Neural progenitor cell (in vitro differentiated cells): ENCODE measurements around the gene CD48.

Experiments used
- EZH2 ChIP-seq: fragments of 200-600 bp; sonication (generic); IDR thresholded peaks from 2 replicates; pipeline ENCODE4 v1.6.1; 2017; ENCODE audit warnings: antibody characterized with exemption, mild to moderate bottlenecking, moderate library complexity
- EZH2phosphoT487 ChIP-seq: fragments of 200-600 bp; sonication (generic); IDR thresholded peaks from 2 replicates; pipeline ENCODE4 v1.6.1; 2017; ENCODE audit warnings: antibody characterized with exemption
- TF ChIP-seq, protein P1 (sequence below): fragments of 200-600 bp; sonication (generic); IDR thresholded peaks from 2 replicates; pipeline ENCODE4 v1.5.1; 2017; ENCODE audit warnings: antibody characterized with exemption, mild to moderate bottlenecking

DNA sequence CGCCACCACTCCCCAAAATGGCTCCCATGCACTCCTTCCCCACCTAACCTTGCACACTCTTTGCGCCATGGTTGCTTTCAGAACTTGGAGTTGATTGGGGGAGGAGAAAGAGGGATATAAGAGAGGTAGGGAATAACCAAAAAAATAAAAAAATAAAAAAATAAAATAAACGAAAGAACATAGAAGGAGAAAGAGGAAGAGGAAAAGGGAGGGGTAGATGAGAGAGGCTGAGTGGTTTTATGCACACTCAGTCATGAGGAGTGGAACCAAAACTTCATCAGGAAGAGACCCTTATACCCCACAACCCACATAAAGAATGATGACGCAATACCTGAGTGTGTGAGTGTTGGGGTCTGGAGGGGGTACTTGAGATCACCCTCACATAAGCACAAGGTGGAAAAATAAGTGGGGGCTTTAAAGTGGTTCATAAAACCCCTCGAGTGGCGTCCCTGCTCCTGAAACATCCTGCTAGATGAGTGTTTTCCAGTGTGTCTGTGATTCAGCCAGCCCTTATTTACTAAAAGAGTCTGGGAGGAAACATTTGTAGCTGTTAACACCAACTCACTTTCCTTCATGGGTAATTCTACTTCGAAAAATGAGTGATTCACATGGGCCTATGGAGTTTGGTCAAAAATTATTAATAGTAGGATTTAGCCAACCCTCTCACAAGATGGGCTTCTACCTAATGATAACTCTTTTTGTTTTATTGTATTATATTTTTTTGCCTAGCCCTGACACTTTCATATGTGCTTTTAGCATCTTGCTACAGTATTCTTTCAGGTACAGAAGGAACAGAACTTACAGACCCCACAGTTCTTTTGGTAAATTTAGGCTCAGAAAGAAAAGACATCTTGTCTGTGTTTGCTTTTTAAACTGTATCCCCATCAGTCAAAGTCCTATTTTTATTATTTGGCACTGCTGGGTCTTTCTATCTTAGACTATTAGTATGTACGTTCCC, 70.0 kb downstream of the CD48 start:
- TF ChIP-seq, protein P1, sequence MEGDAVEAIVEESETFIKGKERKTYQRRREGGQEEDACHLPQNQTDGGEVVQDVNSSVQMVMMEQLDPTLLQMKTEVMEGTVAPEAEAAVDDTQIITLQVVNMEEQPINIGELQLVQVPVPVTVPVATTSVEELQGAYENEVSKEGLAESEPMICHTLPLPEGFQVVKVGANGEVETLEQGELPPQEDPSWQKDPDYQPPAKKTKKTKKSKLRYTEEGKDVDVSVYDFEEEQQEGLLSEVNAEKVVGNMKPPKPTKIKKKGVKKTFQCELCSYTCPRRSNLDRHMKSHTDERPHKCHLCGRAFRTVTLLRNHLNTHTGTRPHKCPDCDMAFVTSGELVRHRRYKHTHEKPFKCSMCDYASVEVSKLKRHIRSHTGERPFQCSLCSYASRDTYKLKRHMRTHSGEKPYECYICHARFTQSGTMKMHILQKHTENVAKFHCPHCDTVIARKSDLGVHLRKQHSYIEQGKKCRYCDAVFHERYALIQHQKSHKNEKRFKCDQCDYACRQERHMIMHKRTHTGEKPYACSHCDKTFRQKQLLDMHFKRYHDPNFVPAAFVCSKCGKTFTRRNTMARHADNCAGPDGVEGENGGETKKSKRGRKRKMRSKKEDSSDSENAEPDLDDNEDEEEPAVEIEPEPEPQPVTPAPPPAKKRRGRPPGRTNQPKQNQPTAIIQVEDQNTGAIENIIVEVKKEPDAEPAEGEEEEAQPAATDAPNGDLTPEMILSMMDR, result no peak
- TF ChIP-seq EZH2phosphoT487, result no peak
- TF ChIP-seq EZH2, result no peak
